OCI-LY3 (cell line): ENCODE measurements around the gene ID3.

Experiments used
- H2AFZ ChIP-seq: fragments of 200-600, 300-600 bp; shearing (Covaris generic); 2 replicates; pipeline ENCODE4 v1.6.0; 2014; ENCODE audit warnings: antibody characterized with exemption, low read depth, low read length
- H3K27ac ChIP-seq: fragments of 200-600, 300-600 bp; sonication (generic); 2 replicates; pipeline ENCODE4 v1.5.1; 2014; ENCODE audit warnings: mild to moderate bottlenecking, low read length, moderate library complexity, mixed read lengths
- H3K27me3 ChIP-seq: fragments of 200-600, 300-600 bp; sonication (generic); 2 replicates; pipeline ENCODE4 v1.6.1; 2014; ENCODE audit warnings: low read depth, low read length, mixed read lengths
- H3K36me3 ChIP-seq: fragments of 200-600, 300-600 bp; sonication (generic); replicated peaks from 2 replicates; pipeline ENCODE3; 2014; ENCODE audit warnings: low read depth, low read length, mixed read lengths
- H3K4me1 ChIP-seq: fragments of 300-600, 200-600 bp; sonication (generic); 2 replicates; pipeline ENCODE4 v1.6.1; 2014; ENCODE audit warnings: low read length, mixed read lengths
- H3K4me2 ChIP-seq: fragments of 200-600, 300-600 bp; sonication (generic); 2 replicates; pipeline ENCODE4 v1.6.1; 2014; ENCODE audit warnings: low read length, mixed read lengths
- H3K4me3 ChIP-seq: fragments of 300-600, 200-600 bp; sonication (generic); 2 replicates; pipeline ENCODE4 v1.5.1; 2014; ENCODE audit warnings: antibody characterized with exemption, mild to moderate bottlenecking, low read length, moderate library complexity
- H3K79me2 ChIP-seq: fragments of 300-600, 200-600 bp; shearing (Covaris generic); 2 replicates; pipeline ENCODE4 v1.6.1; 2014; ENCODE audit warnings: mild to moderate bottlenecking, low read length, mixed read lengths
- H3K9ac ChIP-seq: fragments of 300-600, 200-600 bp; shearing (Covaris generic); 2 replicates; pipeline ENCODE4 v1.6.0; 2014; ENCODE audit warnings: mild to moderate bottlenecking, low read length, moderate library complexity
- H3K9me3 ChIP-seq: fragments of 200-600, 300-600 bp; shearing (Covaris generic); 2 replicates; pipeline ENCODE4 v1.6.1; 2014; ENCODE audit warnings: low read length, mixed read lengths; ENCODE audit not compliant: insufficient read depth
- H4K20me1 ChIP-seq: fragments of 200-600, 300-600 bp; sonication (generic); 2 replicates; pipeline ENCODE4 v1.6.1; 2016; ENCODE audit warnings: low read length, mixed read lengths; ENCODE audit not compliant: insufficient read depth
- CTCF ChIP-seq: fragments of 200-600, 300-600 bp; sonication (generic); IDR thresholded peaks from 2 replicates; pipeline ENCODE4 v1.5.1; 2014; ENCODE audit warnings: antibody characterized with exemption, low read length, low read depth
- EZH2phosphoT487 ChIP-seq: fragments of 200-600 bp; shearing (Covaris generic); IDR thresholded peaks from 2 replicates; pipeline ENCODE4 v1.6.1; 2018; ENCODE audit warnings: antibody characterized with exemption, mixed run types, low read depth

The ID3 gene

DNA sequence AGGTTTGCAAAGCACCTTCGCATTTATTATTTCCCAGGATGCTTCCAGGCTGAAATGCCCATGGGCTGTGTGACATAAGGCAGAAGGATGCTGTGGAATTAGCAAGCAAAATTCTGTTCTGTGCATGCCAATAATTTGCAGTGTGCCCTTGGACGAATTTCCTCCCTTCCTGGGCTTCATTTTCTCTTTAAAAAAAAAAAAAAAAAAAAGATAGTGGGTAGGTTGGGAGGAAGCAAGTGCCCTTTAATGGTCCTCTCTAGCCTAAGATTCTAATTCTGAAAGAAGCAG, 2.5 kb upstream of the ID3 start:
- no peak overlapping the region for H2AFZ ChIP-seq
- H3K4me2 ChIP-seq: no peak overlapping the region
- no peaks in the 10 kb centered on the region for H4K20me1 ChIP-seq
- H3K9me3 ChIP-seq: no peaks in the 10 kb centered on the region
- H3K9ac ChIP-seq: no peak overlapping the region
- H3K27me3 ChIP-seq: peaks cover 31% of the 10 kb centered on the region
- H3K27ac ChIP-seq: no peak overlapping the region
- H3K4me3 ChIP-seq: no peak overlapping the region
- peaks cover 4% of the 10 kb centered on the region for H3K36me3 ChIP-seq
- 0 out of 2 replicates have a peak, but pooled peaks cover 3% of the 10 kb centered on the region for H3K79me2 ChIP-seq
- no peak for TF ChIP-seq EZH2phosphoT487
- no peak for TF ChIP-seq CTCF
- peaks cover 37% of the 10 kb centered on the region for H3K4me1 ChIP-seq

DNA sequence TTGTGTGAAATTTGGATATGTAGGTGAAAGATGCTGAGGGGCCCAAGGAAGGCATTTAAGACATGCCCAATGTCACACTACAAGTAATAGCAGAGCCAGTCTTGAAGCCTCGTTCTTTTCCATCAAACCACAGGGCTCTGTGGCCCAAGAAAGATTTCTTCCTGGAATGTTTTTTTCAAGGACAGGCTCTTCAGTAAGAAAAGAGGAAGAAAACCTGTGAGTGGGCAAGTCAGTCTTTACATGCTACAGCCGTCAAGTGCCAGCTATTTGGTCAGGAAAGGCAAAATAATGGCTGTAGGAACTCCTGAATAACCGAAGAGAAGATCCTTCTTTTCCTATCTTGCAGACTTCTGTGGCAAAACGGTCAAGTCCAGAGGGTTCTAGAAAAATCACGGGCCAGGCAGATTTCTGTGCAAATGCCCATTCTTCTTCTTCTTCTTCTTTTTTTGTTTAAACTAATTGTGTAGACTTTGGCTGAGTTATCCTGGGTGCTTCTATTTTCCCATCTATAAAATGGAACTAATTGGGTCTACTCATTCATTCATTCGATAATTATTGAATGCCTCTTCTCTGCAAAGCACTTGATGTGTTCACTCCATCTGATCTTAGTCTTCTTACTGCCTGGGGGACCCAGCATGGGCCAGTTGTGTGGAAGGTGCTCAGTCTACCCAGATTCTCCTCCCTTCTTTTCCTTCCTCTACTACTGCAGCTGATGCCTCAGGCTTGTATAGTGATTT, 1.9 kb upstream of the ID3 start:
- H3K4me1 ChIP-seq: peaks cover 40% of the 10 kb centered on the region
- H2AFZ ChIP-seq: no peak overlapping the region
- H3K4me2 ChIP-seq: no peak overlapping the region
- H3K9me3 ChIP-seq: no peaks in the 10 kb centered on the region
- no peaks in the 10 kb centered on the region for H4K20me1 ChIP-seq
- H3K27ac ChIP-seq: no peak overlapping the region
- H3K9ac ChIP-seq: no peak overlapping the region
- H3K79me2 ChIP-seq: 0 out of 2 replicates have a peak, but pooled peaks cover 3% of the 10 kb centered on the region
- H3K36me3 ChIP-seq: peaks cover 4% of the 10 kb centered on the region
- H3K27me3 ChIP-seq: peaks cover 31% of the 10 kb centered on the region
- TF ChIP-seq EZH2phosphoT487: no peak
- TF ChIP-seq CTCF: no peak
- no peak overlapping the region for H3K4me3 ChIP-seq

GRCh38 chr1:23559985-23560741, 862 bp upstream of the ID3 start:
- Histone ChIP-seq H2AFZ (peak overlapping the region; percentile 43), H3K4me3 (peak overlapping the region; percentile 94), H3K36me3 (peaks cover 4% of the 10 kb centered on the region), H3K79me2 (0 out of 2 replicates have a peak, but pooled peaks cover 3% of the 10 kb centered on the region), H3K27me3 (peaks cover 31% of the 10 kb centered on the region), H3K27ac (peak overlapping the region; percentile 21), H3K4me2 (peak overlapping the region; percentile 97), H3K4me1 (peaks cover 50% of the 10 kb centered on the region), H4K20me1 (no peaks in the 10 kb centered on the region), H3K9ac (peak overlapping the region; percentile 84), H3K9me3 (no peaks in the 10 kb centered on the region)
- no peak for TF ChIP-seq CTCF
- no peak for TF ChIP-seq EZH2phosphoT487

GRCh38 chr1:23558872-23559135, 497 bp downstream of the ID3 start:
- H2AFZ ChIP-seq: no peak overlapping the region
- TF ChIP-seq CTCF (no peak), EZH2phosphoT487 (no peak)

More at GRCh38 chr1:23558872-23559135, 497 bp downstream of the ID3 start:
- Histone ChIP-seq H3K79me2 (0 out of 2 replicates have a peak, but pooled peaks cover 3% of the 10 kb centered on the region), H3K4me3 (peak overlapping the region; percentile 94), H3K9me3 (no peaks in the 10 kb centered on the region), H3K4me1 (peaks cover 58% of the 10 kb centered on the region), H3K36me3 (peaks cover 4% of the 10 kb centered on the region), H4K20me1 (no peaks in the 10 kb centered on the region), H3K27ac (peak overlapping the region; percentile 46), H3K4me2 (peak overlapping the region; percentile 98), H3K27me3 (peaks cover 27% of the 10 kb centered on the region), H3K9ac (peak overlapping the region; percentile 84)
